Measurements from ENCODE around the gene MACROH2A1.

Gene MACROH2A1

DNA sequence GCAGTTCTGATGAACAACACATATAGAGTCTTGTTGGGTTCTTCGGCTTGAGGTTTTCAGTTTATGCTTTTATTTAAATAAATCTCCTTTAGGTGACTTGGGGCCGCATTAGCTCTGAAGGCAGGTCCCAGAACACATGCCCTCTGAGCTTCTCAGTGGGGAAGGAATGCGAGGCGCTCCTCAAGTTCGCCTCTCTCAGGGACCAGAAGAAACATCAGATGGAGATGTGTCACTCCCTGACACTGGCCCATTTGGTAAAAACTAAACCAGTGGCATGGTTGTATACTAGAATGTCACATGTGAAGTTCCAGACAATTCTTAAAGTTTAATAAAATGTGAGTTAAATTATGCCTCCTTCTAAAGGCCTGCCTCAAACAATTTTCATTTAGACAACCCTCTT is 1.9 kb downstream of the MACROH2A1 start:
- DNase-seq (ENCODE audit: low spot score), result no peak

DNA sequence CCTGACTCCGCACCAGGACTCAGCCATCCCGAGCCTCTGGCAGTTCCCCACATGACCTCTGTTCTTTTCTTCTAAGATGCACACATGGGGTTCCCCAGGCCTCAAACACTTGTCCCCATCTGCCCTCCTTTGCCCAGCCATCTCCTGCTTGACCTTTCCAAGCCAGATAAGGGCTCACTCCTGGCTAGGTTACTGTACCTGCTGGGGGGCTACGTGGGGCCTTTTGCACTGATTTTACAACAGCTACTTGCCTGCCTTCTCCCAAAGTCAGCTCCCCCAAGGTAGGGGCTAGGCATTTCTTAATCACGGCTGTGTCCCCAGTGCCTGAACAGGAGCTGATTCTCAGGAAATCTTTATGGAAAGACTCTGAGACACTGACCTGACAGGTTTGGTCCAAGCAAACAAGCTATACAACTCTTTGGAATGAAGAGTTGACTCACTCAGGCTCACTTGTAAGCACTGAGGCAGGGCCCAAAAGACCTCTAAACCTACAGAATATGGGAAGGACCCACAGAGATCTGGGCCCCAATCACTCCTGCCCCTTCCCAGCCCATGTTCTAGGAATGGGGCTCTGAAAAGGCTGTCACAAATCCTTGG is 2.5 kb downstream of the MACROH2A1 start:
- DNase-seq (ENCODE audit: low spot score), result no peak

DNA sequence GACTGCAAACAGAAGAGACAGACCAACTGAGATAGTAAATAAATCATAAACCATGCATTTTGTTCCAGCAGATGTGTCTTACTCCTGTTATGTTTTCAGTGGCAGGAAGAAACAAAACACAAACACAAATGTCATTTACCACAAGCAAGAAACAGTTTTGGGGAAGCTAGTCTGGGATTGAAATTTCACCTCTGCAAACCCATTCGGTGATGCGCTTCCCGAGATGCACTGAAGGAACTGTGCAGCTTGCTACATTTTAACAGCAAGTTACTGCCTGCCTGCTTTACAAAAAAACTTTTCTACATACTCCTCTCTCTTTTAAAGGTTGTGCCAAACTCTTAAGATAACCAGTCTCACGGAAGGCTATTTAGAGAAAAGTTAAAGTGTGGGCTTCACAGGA is 3.2 kb downstream of the MACROH2A1 start:
- no peak for DNase-seq (ENCODE audit: low spot score)

DNA sequence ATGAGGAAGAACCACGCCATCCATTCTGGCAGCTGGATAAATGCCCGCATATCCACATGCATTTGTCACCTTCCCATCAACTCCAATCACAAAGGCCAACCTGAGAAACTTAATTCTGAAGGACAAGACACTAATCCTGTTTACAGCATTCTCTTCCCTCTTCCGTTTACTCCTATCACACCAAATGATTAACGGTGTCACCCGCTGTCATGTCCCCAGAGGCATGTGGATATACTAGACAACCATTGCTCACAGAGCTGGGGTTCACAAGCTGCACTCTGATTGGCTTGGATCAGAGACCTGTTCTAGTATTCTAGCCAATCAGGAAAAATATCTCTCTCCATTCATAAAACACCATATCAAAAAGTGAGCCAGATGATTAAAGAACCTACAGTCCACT is 3.6 kb downstream of the MACROH2A1 start:
- no peak for DNase-seq (ENCODE audit: low spot score)

DNA sequence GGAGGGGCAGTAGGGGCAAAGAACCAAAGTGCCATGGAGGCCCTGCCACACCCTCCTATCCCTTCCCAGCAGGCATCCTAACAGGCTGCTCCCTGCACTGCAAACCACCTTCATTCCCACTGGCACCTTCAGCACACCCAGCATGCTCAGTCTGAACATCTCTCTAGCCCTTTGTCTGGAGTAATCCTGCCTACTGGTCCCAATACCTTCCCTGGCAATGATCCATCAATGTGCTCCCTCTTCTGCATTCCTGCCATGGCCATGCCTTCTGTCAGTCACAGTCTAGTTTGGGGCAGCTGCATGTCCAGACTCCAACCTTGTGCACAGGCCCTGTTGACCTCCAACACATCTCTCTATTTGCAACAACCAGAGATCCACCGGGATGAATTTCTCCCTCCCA is 4.9 kb downstream of the MACROH2A1 start:
- DNase-seq (ENCODE audit: low spot score), result no peak

DNA sequence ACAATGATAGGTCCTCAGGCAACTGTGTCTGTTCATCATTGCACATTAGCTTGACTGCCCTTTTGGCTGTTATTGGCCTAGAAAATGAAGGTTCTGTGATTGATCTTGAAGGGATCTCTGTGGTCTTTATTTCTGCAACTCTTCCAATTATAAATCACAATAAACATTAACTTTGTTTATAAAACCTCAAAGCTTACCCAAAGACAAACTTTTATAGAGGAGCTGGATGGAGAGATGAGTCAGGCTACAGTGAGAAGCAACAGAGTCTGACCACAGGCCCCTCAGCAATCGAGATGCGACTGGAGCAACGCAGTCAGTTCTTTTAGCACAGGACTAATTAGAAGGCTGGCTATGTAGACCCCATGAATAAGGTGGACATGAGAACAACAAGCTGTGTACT is 5.3 kb downstream of the MACROH2A1 start:
- DNase-seq (ENCODE audit: low spot score), result peak; percentile 72

DNA sequence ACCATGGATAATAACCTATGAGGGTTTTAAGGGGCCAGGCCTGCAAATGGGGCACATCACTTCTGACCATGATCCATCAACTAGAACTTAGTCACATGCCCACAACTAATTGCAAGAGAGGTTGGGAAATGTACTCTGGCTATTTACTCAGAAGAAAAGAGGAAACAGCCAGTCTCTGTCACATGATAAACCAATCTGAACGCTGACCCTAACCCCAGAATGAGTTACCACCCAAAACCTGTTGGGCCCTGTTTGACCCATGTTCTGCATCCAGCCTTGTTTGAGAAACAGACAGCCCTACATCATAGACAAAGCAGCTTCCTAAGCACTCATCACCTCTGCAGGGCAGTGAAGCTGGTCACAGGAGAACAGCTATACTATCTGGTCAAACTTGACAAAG is 5.8 kb downstream of the MACROH2A1 start:
- no peak for DNase-seq (ENCODE audit: low spot score)

DNA sequence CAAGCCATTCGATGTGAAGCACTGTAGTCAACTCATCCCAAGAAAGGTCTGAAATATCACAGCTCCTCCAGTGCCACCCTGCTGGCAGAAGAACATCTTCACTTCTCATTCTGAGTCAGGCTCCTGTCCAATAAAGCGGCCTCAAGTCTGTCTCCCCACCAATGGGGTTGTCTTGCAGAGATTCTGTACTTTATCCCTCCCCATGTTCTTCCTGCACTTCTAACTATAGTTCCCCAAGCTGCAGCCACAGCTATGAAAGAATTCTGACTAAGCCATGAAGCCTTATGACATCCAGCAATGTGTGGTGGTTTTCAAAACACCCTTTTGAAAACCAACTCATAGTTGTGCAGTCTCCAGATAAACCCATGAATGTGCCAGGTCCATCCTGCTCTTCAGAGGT is 6.8 kb downstream of the MACROH2A1 start:
- peak; percentile 76 for DNase-seq (ENCODE audit: low spot score)

DNA sequence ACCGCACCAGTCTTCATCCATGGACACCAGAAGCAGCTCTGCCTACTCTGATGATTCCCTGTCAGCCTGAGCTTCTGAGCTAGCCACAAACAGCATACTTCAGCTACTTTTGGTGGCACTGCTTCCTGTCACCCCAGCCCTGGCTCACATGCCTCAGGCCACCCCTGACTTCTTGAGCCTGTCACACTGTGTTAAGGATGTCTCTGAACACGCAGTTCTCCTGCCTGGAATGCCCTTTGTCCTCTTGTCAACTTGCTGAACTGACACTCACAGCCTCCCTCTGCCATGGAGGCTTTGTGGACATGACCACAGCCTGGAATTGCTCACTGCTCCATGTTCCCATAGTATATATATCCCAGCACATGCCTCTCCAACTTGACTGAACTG is 7.2 kb downstream of the MACROH2A1 start:
- no peak for DNase-seq (ENCODE audit: low spot score)

DNA sequence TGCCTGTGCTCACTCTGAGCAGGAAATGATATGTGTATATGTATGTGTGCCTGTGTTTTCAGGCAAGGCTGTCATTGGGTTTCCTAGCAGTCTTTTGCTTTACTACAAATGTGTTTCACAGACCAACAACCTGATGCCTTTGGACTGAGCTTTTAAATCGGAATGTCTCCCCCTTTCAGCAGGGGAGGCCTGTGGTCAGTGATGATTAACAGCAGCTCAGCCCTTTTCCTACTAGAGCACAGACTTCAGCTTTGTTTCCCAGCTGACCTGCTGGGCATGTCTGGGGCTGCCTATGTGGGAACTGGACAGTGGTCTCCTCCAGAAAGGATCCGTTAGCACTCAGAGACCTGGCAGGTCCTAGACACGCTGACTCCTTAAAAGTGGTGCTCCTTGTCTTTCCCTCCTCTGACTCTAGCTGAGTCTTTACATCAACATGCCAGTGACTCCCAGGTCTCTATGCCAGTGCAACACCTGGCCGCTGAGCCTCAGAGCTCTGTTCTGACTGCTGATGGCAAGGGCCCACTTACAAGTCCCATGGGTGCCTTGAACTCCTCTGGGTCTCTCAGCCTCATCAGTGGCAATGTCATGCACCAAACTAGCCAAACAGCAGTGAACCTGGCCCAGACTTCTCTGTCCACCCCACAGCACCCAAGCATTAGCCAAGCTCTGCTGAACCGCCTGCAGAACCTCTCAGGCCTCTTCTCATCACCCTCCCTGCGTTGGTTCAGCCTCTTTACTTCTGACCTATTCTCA is 7.7 kb downstream of the MACROH2A1 start:
- peak; percentile 86 for DNase-seq (ENCODE audit: low spot score)

DNA sequence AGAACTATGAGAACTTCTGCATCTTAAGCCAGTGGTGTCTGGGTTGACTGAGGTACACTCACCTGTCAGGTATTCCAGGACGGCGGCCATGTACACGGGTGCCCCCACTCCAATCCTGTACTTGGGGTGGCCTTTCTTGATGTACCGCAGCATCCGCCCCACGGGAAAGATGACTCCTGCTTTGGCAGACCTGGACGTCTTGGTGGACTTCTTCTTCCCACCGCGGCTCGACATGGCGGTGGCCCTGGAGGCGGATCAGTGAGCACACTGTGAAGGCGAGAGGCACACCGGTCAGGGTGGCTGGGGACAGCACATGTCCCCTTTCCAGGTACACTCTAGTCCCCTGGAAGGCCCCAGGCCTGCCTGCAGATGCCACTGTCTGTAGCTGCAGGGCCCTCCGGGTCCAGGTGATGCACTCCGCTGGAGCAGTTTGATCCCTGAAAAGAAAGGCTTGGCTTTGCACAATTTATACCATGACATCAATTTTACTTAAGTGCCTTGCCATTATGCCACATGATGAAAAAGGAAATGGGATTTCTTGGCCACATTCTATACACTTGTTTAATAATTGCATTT is 10.1 kb downstream of the MACROH2A1 start:
- DNase-seq (ENCODE audit: low spot score), result no peak

DNA sequence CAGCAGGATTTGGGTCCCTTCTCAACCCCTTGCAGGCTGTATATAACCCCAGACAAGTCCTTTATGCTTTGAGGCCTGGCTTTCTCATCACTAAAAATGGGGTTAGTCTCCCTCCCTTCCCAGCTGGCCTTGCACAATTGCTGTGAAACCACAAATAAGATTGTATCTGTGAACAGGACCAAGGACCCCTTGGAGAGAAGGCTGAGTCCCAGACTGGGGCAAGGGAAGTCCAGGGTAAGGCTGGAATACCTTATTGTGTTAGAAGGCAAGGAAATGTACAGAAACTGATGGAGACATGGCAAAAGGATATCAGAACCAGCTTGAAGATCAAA is 11.4 kb downstream of the MACROH2A1 start:
- DNase-seq (ENCODE audit: low spot score), result no peak

DNA sequence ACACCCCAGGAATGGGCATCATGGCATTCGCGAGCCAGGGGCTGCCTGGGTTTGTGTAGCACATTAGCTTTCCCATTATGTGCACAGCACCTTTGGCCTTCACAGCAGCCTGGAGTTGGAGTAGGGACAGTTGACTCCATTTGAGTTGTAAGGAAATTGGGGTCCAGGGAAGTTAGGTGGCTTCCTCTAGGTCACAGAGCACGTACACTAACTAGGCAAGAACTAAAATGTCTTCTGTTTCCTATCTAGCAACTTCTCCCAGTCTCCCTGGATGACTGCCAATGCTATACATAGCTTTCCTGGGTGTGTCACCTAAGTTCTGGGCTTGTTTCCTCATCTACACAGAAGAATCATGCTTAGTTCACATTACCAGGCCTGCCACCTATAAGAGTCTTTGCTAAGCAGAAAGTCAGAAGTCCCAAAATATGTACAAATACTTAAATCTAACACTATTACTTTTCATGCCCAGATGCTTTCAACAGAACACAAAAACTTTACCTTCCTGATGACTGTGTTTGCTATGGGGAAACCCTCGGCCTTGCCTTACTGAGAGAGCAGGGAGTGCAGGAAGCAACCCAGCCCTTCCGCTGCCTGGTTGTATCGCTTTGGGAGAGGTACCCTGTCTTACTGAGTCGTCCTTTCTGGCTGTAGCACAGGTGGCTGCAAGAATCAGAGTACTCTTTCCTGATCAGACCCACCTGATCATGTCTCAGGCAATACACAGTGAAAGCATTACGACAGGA is 12.0 kb downstream of the MACROH2A1 start:
- DNase-seq (ENCODE audit: low spot score), result peak; percentile 67

DNA sequence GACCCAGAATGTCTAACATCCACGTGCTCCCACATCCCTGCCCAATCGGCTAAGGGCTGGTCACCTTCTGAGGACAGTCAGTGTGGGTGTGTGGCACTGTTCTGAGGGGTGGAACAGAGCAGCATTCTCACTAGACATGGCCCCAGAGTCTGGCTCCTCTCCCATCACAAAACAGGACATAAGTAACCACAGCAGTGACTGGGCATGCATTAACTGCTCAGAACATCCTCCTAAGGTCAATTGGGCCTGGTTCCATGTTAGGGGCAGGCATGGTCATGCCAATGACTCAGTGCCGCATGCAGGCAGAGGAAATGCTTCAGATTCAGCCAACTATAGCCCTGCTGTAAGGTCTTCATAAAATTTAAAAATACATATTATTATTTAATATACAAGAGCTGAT is 12.9 kb downstream of the MACROH2A1 start:
- DNase-seq (ENCODE audit: low spot score), result no peak

DNA sequence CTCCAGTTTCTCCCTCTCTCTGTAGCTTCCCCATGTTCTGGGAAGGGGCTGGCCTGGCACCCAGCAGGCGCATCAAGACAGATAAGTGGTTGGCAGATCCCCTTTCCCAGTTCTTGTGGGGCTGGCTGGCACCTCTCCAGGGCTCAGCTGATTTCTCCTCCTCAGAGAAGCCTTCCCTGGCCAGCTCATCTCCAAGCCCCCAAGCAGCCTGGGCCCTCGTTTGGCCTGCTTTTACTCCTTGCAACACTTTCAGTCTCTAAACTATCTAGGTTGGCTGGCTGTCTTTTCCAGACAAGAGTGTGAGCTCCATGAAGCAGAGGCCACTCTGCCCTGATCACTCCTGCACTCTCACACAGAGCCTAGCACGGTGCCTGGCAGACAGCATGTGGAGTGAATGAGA is 13.5 kb downstream of the MACROH2A1 start:
- DNase-seq (ENCODE audit: low spot score), result no peak

DNA sequence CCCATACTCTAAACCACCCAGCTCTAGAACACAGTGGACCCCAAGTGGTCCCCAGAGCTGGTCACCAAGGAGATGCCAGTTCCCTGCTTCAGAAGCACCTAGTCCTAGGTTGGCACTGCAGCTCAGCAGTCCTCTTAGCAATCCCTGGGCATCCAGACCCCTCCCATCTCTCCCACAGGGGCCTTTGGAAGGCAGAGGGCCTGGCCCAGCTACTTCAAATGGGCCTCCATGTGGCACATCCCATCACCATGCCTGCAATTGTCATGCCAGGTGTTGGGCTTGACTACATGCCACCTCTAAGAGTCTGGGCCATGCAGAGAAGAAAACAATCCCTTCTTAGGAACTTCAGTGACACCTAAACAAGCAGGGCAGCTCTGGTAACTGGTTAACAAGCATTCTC is 14.1 kb downstream of the MACROH2A1 start:
- DNase-seq (ENCODE audit: low spot score), result no peak

DNA sequence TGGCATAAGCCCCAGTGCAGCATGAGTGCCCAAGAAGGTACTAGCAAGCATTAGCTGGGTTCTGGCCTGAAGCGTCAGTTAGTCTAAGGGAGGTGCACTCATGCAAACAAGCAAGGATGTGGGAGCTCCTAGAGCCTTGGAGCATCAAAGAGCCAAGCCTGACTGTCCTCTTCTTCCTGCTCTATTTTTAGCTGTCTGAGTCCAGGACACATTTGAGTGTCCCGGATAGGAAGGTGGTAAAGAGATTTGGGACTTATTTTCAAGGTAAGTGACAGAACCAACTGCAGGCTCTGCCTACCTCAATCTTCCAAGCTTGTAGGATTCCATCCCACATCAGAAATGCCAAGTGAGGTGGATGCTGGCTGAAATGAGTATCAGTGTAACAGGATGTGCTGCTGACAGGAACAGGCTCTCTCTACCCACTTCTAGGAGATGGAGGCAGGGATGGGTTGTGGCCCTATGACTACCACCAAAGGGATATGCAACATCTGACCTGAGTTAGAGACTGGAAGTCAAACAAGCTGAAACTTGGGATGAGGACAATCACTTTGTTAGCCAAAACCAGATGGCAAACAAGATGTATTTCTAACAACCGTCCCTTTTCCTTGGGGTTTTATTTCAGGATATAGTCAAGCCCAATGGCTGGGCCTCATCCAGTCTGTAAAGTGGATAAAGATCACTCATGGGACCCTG is 15.1 kb downstream of the MACROH2A1 start:
- no peak for DNase-seq (ENCODE audit: low spot score)

DNA sequence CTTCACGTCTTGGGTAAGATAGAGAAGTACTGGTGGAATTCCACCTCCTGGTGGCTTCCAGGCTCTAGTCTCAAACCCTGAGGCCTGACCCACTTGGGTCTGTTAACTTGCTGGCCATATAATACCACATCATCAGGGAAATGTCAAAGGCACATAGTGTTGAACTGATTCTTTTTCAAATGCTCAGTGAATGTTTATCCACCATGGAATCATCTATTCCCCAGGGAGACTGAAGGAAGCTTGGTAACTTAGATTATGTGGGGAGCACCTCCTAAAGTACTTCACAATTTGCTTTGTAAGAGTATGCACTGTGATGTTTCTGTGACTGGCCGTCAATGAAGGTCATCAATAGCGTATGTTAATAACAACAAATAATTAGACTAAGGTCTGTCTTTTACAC is 16.1 kb downstream of the MACROH2A1 start:
- DNase-seq (ENCODE audit: low spot score), result no peak

DNA sequence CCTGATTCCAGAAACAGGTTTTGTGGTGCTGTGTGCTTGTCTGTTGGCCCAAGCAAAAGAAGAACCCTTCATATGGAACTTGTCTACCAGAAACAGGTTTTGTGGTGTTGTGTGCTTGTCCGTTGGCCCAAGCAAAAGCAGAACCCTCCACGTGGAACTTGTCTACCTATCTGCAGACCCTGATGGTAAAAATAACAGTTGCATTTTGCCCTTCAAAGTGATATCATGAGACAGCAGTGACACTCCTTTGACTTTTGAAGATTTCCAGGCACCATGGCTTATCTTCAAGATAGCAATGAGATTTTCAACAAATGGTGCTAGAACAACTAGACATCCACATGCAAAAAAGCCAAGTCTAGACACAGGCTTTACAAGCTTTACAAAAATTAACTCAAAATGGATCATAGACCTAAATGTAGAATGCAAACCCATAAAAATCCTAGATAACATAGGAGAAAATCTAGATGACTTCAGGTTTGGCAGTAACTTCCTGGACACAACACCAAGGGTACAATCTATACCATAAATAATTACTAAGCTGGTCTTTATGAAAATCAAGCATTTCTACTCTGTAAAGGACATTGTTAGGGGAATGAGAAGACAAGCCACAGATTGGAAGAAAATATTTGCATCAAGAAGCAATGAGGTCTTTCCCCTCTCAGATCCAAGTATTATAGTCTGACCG is 16.8 kb downstream of the MACROH2A1 start:
- DNase-seq (ENCODE audit: low spot score), result no peak

DNA sequence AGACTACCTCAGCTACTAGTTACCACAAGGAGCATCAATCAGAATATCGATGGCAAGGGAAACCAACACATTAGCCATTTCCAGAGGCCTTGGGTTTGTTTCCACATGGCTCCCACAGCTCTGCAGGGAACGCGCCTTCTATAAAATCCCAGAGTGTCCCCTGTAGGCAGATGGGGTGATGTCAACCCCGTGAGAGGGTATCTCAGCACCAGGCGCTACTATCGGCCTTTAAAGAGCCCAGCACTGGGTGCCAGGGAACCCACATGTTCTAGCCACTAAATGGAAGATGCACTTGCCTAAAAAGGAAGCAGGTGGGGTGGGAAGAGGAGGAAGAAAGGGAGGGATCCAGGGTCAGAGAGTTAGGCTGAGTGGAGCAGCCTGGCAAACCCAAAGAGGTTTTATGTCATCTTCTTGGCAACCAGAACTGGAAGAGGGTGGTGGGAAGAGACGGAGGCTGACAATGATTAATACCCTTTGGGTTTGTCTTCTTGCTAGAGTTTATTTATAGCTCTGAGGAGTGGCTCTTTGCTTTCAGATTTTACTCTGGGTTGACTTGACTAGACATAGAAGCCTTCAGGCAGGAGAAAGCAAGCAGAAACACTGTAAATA is 19.9 kb downstream of the MACROH2A1 start:
- DNase-seq (ENCODE audit: low spot score), result no peak

Data from AG08396 (cell line).